DOHH2 (cell line): Measurements from ENCODE around the gene NAALADL2.

Experiments
- EZH2phosphoT487 ChIP-seq: fragments of 200-600 bp; sonication (generic); IDR thresholded peaks from 2 replicates; pipeline ENCODE4 v1.6.1; 2017; ENCODE audit warnings: borderline replicate concordance, mild to moderate bottlenecking, antibody characterized with exemption, low read length, moderate library complexity, mixed read lengths
- TF ChIP-seq, protein P1 (sequence below): fragments of 200-600 bp; sonication (generic); IDR thresholded peaks from one replicate; pipeline ENCODE4 v1.5.1; 2014; ENCODE audit warnings: antibody characterized with exemption, mild to moderate bottlenecking, low read depth, low read length; ENCODE audit not compliant: poor library complexity, severe bottlenecking

DNA sequence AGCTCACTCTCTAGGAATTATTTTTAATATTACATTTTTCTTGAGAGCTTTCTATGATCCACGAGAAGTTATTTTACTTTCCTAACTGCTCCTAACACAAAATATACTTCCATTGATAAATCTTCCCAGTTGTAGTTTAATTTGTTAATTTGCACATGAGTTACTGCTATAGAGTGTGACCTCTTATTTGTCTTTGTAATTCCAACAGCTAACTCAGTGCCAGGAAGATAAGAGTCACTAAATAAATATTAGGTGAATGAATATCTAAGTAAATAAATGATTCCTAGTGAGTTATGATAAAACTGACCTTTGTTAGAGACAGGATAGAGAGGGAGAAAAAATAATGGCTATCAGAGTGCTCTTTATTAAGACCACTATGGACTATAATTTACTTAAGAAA lies 319.9 kb downstream of the NAALADL2 start:
- TF ChIP-seq, protein P1, sequence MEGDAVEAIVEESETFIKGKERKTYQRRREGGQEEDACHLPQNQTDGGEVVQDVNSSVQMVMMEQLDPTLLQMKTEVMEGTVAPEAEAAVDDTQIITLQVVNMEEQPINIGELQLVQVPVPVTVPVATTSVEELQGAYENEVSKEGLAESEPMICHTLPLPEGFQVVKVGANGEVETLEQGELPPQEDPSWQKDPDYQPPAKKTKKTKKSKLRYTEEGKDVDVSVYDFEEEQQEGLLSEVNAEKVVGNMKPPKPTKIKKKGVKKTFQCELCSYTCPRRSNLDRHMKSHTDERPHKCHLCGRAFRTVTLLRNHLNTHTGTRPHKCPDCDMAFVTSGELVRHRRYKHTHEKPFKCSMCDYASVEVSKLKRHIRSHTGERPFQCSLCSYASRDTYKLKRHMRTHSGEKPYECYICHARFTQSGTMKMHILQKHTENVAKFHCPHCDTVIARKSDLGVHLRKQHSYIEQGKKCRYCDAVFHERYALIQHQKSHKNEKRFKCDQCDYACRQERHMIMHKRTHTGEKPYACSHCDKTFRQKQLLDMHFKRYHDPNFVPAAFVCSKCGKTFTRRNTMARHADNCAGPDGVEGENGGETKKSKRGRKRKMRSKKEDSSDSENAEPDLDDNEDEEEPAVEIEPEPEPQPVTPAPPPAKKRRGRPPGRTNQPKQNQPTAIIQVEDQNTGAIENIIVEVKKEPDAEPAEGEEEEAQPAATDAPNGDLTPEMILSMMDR: no peak
- TF ChIP-seq EZH2phosphoT487: no peak
